Breast epithelium (tissue), 3 donors: ENCODE data around the gene SLC35G2.
"Not testable (repeated sequence)": the region's sequence is repeated elsewhere in the genome, so short reads cannot be mapped to it uniquely, and the experiment has no call there.

Source experiments
- CTCF ChIP-seq, 3 donors: fragments of 450-650 bp; IDR thresholded peaks; one replicate each; pipeline ENCODE4 v1.5.1; 2016 to 2017; ENCODE audit warnings: antibody characterized with exemption in 3 of 3, mild to moderate bottlenecking in 3 of 3, moderate library complexity in 3 of 3
- POLR2A ChIP-seq: fragments of 450-650 bp; IDR thresholded peaks from one replicate; pipeline ENCODE4 v1.6.1; 2016; ENCODE audit warnings: antibody characterized with exemption, mild to moderate bottlenecking, moderate library complexity
- POLR2AphosphoS5 ChIP-seq, 3 donors: sonication (generic); formaldehyde crosslinking; IDR thresholded peaks; one replicate each; pipeline ENCODE4 v1.6.1; 2017; ENCODE audit warnings: antibody characterized with exemption in 3 of 3

- not testable (repeated sequence) for TF ChIP-seq CTCF (IDR thresholded peaks at IDR 0.05); POLR2A; POLR2AphosphoS5 (IDR thresholded peaks at IDR 0.05)
These were observed 78.2 kb downstream of the SLC35G2 start for GRCh38 chr3:136897171-136897570.
